ENCODE data around the gene WDR41.

Gene WDR41

GRCh38 chr5:77424921-77425320 is 67.2 kb downstream of the WDR41 start:
- WGBS (ENCODE audit: insufficient coverage) = 100% methylated on average over 1 of the region's 2 CpGs

GRCh38 chr5:77423022-77423750 is 68.9 kb downstream of the WDR41 start:
- no peaks in the 10 kb centered on the region for H3K4me1 ChIP-seq (ENCODE audit: control extremely low read depth in 1 of 4, control insufficient read depth in 4 of 4, insufficient read depth in 4 of 4, low read length in 3 of 4)
- H3K36me3 ChIP-seq (ENCODE audit: control insufficient read depth in 4 of 4, insufficient read depth in 4 of 4, low read length in 3 of 4) = peaks cover 0 to 21% (median 6%) of the 10 kb centered on the region in 4 experiments
- no CpG with 5 or more reads among the region's 2 CpGs for WGBS (ENCODE audit: insufficient coverage)
- DNase-seq = no peak
- peaks cover 0 to 2% (median 0%) of the 10 kb centered on the region in 5 experiments for H3K9me3 ChIP-seq (ENCODE audit: control extremely low read depth in 1 of 5, control insufficient read depth in 4 of 5, insufficient read depth in 2 of 5, low read depth in 1 of 5, low read length in 4 of 5)
- ChIA-PET CTCF (interaction anchor here (1.0 kb wide), 1 partner anchor 69 kb away, joined by 3 read pairs; the partner anchor contains the start of gene WDR41), POLR2A (no interaction called here)
- no peak overlapping the region for H3K27ac ChIP-seq (ENCODE audit: insufficient read depth in 1 of 2, low read depth in 1 of 2, low read length in 2 of 2, poor library complexity in 1 of 2, severe bottlenecking in 2 of 2)
- no peaks in the 10 kb centered on the region for H3K27me3 ChIP-seq (replicated peaks in 2 of 5; ENCODE audit: control insufficient read depth in 4 of 5, insufficient read depth in 5 of 5, low read length in 4 of 5)
- H3K4me3 ChIP-seq (ENCODE audit: control insufficient read depth in 1 of 7, extremely low read depth in 1 of 7, insufficient read depth in 4 of 7, low read depth in 2 of 7, low read length in 6 of 7) = no peak overlapping the region

More at GRCh38 chr5:77424921-77425320, 67.2 kb downstream of the WDR41 start:
- no peak overlapping the region for H3K27ac ChIP-seq (ENCODE audit: insufficient read depth in 1 of 2, low read depth in 1 of 2, low read length in 2 of 2, poor library complexity in 1 of 2, severe bottlenecking in 2 of 2)
- DNase-seq = no peak
- no peaks in the 10 kb centered on the region for H3K4me1 ChIP-seq (ENCODE audit: control extremely low read depth in 1 of 4, control insufficient read depth in 4 of 4, insufficient read depth in 4 of 4, low read length in 3 of 4)
- no peaks in the 10 kb centered on the region for H3K27me3 ChIP-seq (replicated peaks in 2 of 5; ENCODE audit: control insufficient read depth in 4 of 5, insufficient read depth in 5 of 5, low read length in 4 of 5)
- no peak overlapping the region for H3K4me3 ChIP-seq (ENCODE audit: control insufficient read depth in 1 of 7, extremely low read depth in 1 of 7, insufficient read depth in 4 of 7, low read depth in 2 of 7, low read length in 6 of 7)
- POLR2A ChIA-PET = no interaction called here
- peaks cover 0 to 2% (median 0%) of the 10 kb centered on the region in 5 experiments for H3K9me3 ChIP-seq (ENCODE audit: control extremely low read depth in 1 of 5, control insufficient read depth in 4 of 5, insufficient read depth in 2 of 5, low read depth in 1 of 5, low read length in 4 of 5)
- peaks cover 2 to 23% (median 8%) of the 10 kb centered on the region in 4 experiments for H3K36me3 ChIP-seq (ENCODE audit: control insufficient read depth in 4 of 4, insufficient read depth in 4 of 4, low read length in 3 of 4)
- CTCF ChIA-PET = no interaction called here

GRCh38 chr5:77420940-77421339 is 71.2 kb downstream of the WDR41 start:
- Histone ChIP-seq H3K4me3 (ENCODE audit: control insufficient read depth in 1 of 7, extremely low read depth in 1 of 7, insufficient read depth in 4 of 7, low read depth in 2 of 7, low read length in 6 of 7) (no peak overlapping the region), H3K4me1 (ENCODE audit: control extremely low read depth in 1 of 4, control insufficient read depth in 4 of 4, insufficient read depth in 4 of 4, low read length in 3 of 4) (no peaks in the 10 kb centered on the region), H3K27ac (ENCODE audit: insufficient read depth in 1 of 2, low read depth in 1 of 2, low read length in 2 of 2, poor library complexity in 1 of 2, severe bottlenecking in 2 of 2) (no peak overlapping the region), H3K27me3 (replicated peaks in 2 of 5; ENCODE audit: control insufficient read depth in 4 of 5, insufficient read depth in 5 of 5, low read length in 4 of 5) (no peaks in the 10 kb centered on the region), H3K36me3 (ENCODE audit: control insufficient read depth in 4 of 4, insufficient read depth in 4 of 4, low read length in 3 of 4) (peaks cover 0 to 10% (median 4%) of the 10 kb centered on the region in 4 experiments), H3K9me3 (ENCODE audit: control extremely low read depth in 1 of 5, control insufficient read depth in 4 of 5, insufficient read depth in 2 of 5, low read depth in 1 of 5, low read length in 4 of 5) (peaks cover 0 to 2% (median 0%) of the 10 kb centered on the region in 5 experiments)
- CTCF ChIA-PET = no interaction called here
- WGBS (ENCODE audit: insufficient coverage) = 0% methylated on average over 1 of the region's 3 CpGs
- no peak for DNase-seq
- POLR2A ChIA-PET = no interaction called here

- CTCF ChIA-PET = interaction anchor here (1.5 kb wide), 1 partner anchor 17 kb away, joined by 3 read pairs; no protein-coding TSS in a partner anchor
- H3K9me3 ChIP-seq (ENCODE audit: control extremely low read depth in 1 of 5, control insufficient read depth in 4 of 5, insufficient read depth in 2 of 5, low read depth in 1 of 5, low read length in 4 of 5) = peaks cover 0 to 2% (median 0%) of the 10 kb centered on the region in 5 experiments
- peaks cover 0 to 1% (median under 1%) of the 10 kb centered on the region in 4 experiments for H3K36me3 ChIP-seq (ENCODE audit: control insufficient read depth in 4 of 4, insufficient read depth in 4 of 4, low read length in 3 of 4)
- H3K4me1 ChIP-seq (ENCODE audit: control extremely low read depth in 1 of 4, control insufficient read depth in 4 of 4, insufficient read depth in 4 of 4, low read length in 3 of 4) = no peaks in the 10 kb centered on the region
- no peaks in the 10 kb centered on the region for H3K27me3 ChIP-seq (replicated peaks in 2 of 5; ENCODE audit: control insufficient read depth in 4 of 5, insufficient read depth in 5 of 5, low read length in 4 of 5)
- POLR2A ChIA-PET = no interaction called here
- no peak overlapping the region for H3K27ac ChIP-seq (ENCODE audit: insufficient read depth in 1 of 2, low read depth in 1 of 2, low read length in 2 of 2, poor library complexity in 1 of 2, severe bottlenecking in 2 of 2)
- no peak overlapping the region for H3K4me3 ChIP-seq (ENCODE audit: control insufficient read depth in 1 of 7, extremely low read depth in 1 of 7, insufficient read depth in 4 of 7, low read depth in 2 of 7, low read length in 6 of 7)
- 100% methylated on average over 6 of the region's 8 CpGs for WGBS (ENCODE audit: insufficient coverage)
- no peak for DNase-seq
Observed at GRCh38 chr5:77419644-77420582, 72.2 kb downstream of the WDR41 start.

GRCh38 chr5:77418601-77419581 is 73.2 kb downstream of the WDR41 start:
- H3K27ac ChIP-seq (ENCODE audit: insufficient read depth in 1 of 2, low read depth in 1 of 2, low read length in 2 of 2, poor library complexity in 1 of 2, severe bottlenecking in 2 of 2) = no peak overlapping the region
- no peaks in the 10 kb centered on the region for H3K27me3 ChIP-seq (replicated peaks in 2 of 5; ENCODE audit: control insufficient read depth in 4 of 5, insufficient read depth in 5 of 5, low read length in 4 of 5)
- WGBS (ENCODE audit: insufficient coverage) = 94% methylated on average over 8 of the region's 13 CpGs
- H3K9me3 ChIP-seq (ENCODE audit: control extremely low read depth in 1 of 5, control insufficient read depth in 4 of 5, insufficient read depth in 2 of 5, low read depth in 1 of 5, low read length in 4 of 5) = peaks cover 0 to 2% (median 0%) of the 10 kb centered on the region in 5 experiments
- H3K4me3 ChIP-seq (ENCODE audit: control insufficient read depth in 1 of 7, extremely low read depth in 1 of 7, insufficient read depth in 4 of 7, low read depth in 2 of 7, low read length in 6 of 7) = no peak overlapping the region
- H3K4me1 ChIP-seq (ENCODE audit: control extremely low read depth in 1 of 4, control insufficient read depth in 4 of 4, insufficient read depth in 4 of 4, low read length in 3 of 4) = no peaks in the 10 kb centered on the region
- DNase-seq = no peak
- ChIA-PET POLR2A (no interaction called here), CTCF (interaction anchor here (1.5 kb wide), 1 partner anchor 18 kb away, joined by 3 read pairs; no protein-coding TSS in a partner anchor)
- no peaks in the 10 kb centered on the region for H3K36me3 ChIP-seq (ENCODE audit: control insufficient read depth in 4 of 4, insufficient read depth in 4 of 4, low read length in 3 of 4)

GRCh38 chr5:77418162-77418561 is 74.0 kb downstream of the WDR41 start:
- Histone ChIP-seq H3K4me3 (ENCODE audit: control insufficient read depth in 1 of 7, extremely low read depth in 1 of 7, insufficient read depth in 4 of 7, low read depth in 2 of 7, low read length in 6 of 7) (no peak overlapping the region), H3K27me3 (replicated peaks in 2 of 5; ENCODE audit: control insufficient read depth in 4 of 5, insufficient read depth in 5 of 5, low read length in 4 of 5) (no peaks in the 10 kb centered on the region), H3K9me3 (ENCODE audit: control extremely low read depth in 1 of 5, control insufficient read depth in 4 of 5, insufficient read depth in 2 of 5, low read depth in 1 of 5, low read length in 4 of 5) (peaks cover 0 to 2% (median 0%) of the 10 kb centered on the region in 5 experiments), H3K36me3 (ENCODE audit: control insufficient read depth in 4 of 4, insufficient read depth in 4 of 4, low read length in 3 of 4) (no peaks in the 10 kb centered on the region), H3K4me1 (ENCODE audit: control extremely low read depth in 1 of 4, control insufficient read depth in 4 of 4, insufficient read depth in 4 of 4, low read length in 3 of 4) (no peaks in the 10 kb centered on the region), H3K27ac (ENCODE audit: insufficient read depth in 1 of 2, low read depth in 1 of 2, low read length in 2 of 2, poor library complexity in 1 of 2, severe bottlenecking in 2 of 2) (no peak overlapping the region)
- CTCF ChIA-PET = interaction anchor here (2.1 kb wide), 1 partner anchor 10 kb away, joined by 4 read pairs; no protein-coding TSS in a partner anchor
- WGBS (ENCODE audit: insufficient coverage) = 98% methylated on average over 5 of the region's 5 CpGs
- POLR2A ChIA-PET = no interaction called here
- no peak for DNase-seq
